ENCODE measurements around the gene CBLB. TPM values are rescaled to one million over a fixed set of nuclear protein-coding genes. Genes with fewer than 3 reads are reported as not detected.

Gene CBLB
- total RNA-seq, 1 donor from 2014 or later = 45.9 TPM

DNA sequence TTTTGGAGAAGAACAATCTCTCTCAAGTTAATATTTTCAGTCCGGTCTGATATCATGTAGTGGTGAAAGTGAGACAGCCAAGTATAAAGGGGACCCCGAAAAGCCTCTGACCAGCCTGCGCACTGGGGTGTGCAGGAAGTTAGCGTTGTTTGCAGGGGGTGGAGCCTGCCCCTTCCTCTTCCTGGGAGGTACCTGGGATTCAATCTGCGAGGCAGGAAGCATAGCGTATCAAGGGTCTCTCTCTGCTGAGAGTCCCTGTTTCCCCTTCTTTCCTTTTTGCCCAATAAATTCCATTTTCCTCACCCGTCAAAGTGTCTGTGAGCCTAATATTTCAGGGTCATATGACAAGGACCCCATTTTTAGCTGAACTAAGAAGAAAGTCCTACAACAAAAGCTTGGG, 44.8 kb upstream of the CBLB start:
- Histone ChIP-seq H3K36me3 (ENCODE audit: insufficient read depth, low read length) (no peaks in the 10 kb centered on the region), H3K9me3 (ENCODE audit: insufficient read depth, low read depth, low read length) (no peaks in the 10 kb centered on the region), H3K4me2 (ENCODE audit: low read length) (no peak overlapping the region), H3K27ac (ENCODE audit: low read depth, low read length) (no peak overlapping the region), H3K79me2 (ENCODE audit: insufficient read depth, low read length) (no peaks in the 10 kb centered on the region), H3K9ac (ENCODE audit: low read length) (no peak overlapping the region), H3K27me3 (ENCODE audit: insufficient read depth, low read length) (no peaks in the 10 kb centered on the region), H3K4me3 (ENCODE audit: insufficient read depth, low read depth, low read length) (no peak overlapping the region), H2AFZ (ENCODE audit: low read depth, low read length) (no peak overlapping the region), H3K4me1 (ENCODE audit: insufficient read depth, low read length) (no peaks in the 10 kb centered on the region), H4K20me1 (ENCODE audit: insufficient read depth, low read length) (no peaks in the 10 kb centered on the region)
- FAIRE-seq (no peak), DNase-seq (ENCODE audit: low read depth) (no peak)
- TF ChIP-seq CTCF (IDR thresholded peaks at IDR 0.05; ENCODE audit: insufficient read depth, low read depth, low read length) (no peak), EZH2 (IDR thresholded peaks at IDR 0.05; ENCODE audit: insufficient read depth, low read length) (no peak)
- Mint-ChIP-seq H3K9me3 (ENCODE audit: unreplicated experiment) (no peaks in the 10 kb centered on the region), H3K4me3 (ENCODE audit: unreplicated experiment) (no peak overlapping the region), H3K4me1 (ENCODE audit: low read depth, unreplicated experiment) (no peaks in the 10 kb centered on the region), H3K27me3 (ENCODE audit: low read depth, unreplicated experiment) (no peaks in the 10 kb centered on the region), H3K36me3 (ENCODE audit: low read depth, unreplicated experiment) (no peaks in the 10 kb centered on the region), H3K27ac (ENCODE audit: unreplicated experiment) (no peak overlapping the region)

DNA sequence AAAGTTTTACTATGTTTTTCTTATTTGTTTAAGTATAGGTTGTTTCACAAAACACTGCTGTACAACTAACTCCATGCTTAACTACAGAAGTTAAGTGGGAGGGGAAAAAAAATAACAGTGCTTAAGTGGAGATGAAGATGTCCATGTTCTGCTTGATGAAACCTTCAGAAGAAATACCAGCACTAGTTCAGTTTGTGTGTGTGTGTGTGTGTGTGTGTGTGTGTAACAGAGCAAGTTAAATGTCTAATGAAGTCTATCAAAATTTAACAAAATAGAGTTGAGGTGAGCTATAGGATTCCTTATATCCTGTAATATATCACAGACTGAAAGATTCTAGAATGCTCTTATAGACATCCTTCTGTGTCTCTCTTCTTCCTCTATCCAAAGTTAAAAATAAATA, 44.1 kb upstream of the CBLB start:
- no peak overlapping the region for H3K4me3 ChIP-seq (ENCODE audit: insufficient read depth, low read depth, low read length)
- no peak overlapping the region for H3K4me2 ChIP-seq (ENCODE audit: low read length)
- no peaks in the 10 kb centered on the region for H3K27me3 ChIP-seq (ENCODE audit: insufficient read depth, low read length)
- FAIRE-seq (no peak), DNase-seq (ENCODE audit: low read depth) (no peak)
- no peaks in the 10 kb centered on the region for H3K79me2 ChIP-seq (ENCODE audit: insufficient read depth, low read length)
- no peak overlapping the region for H2AFZ ChIP-seq (ENCODE audit: low read depth, low read length)
- no peaks in the 10 kb centered on the region for H3K36me3 ChIP-seq (ENCODE audit: insufficient read depth, low read length)
- no peaks in the 10 kb centered on the region for H3K9me3 ChIP-seq (ENCODE audit: insufficient read depth, low read depth, low read length)
- no peak overlapping the region for H3K9ac ChIP-seq (ENCODE audit: low read length)
- no peak overlapping the region for H3K4me3 Mint-ChIP-seq (ENCODE audit: unreplicated experiment)
- no peaks in the 10 kb centered on the region for H4K20me1 ChIP-seq (ENCODE audit: insufficient read depth, low read length)
- no peaks in the 10 kb centered on the region for H3K9me3 Mint-ChIP-seq (ENCODE audit: unreplicated experiment)
- H3K36me3 Mint-ChIP-seq (ENCODE audit: low read depth, unreplicated experiment) = no peaks in the 10 kb centered on the region
- H3K4me1 Mint-ChIP-seq (ENCODE audit: low read depth, unreplicated experiment) = no peaks in the 10 kb centered on the region
- no peak overlapping the region for H3K27ac ChIP-seq (ENCODE audit: low read depth, low read length)
- no peak for TF ChIP-seq CTCF (IDR thresholded peaks at IDR 0.05; ENCODE audit: insufficient read depth, low read depth, low read length)
- no peak for TF ChIP-seq EZH2 (IDR thresholded peaks at IDR 0.05; ENCODE audit: insufficient read depth, low read length)
- no peaks in the 10 kb centered on the region for H3K27me3 Mint-ChIP-seq (ENCODE audit: low read depth, unreplicated experiment)
- H3K4me1 ChIP-seq (ENCODE audit: insufficient read depth, low read length) = no peaks in the 10 kb centered on the region
- H3K27ac Mint-ChIP-seq (ENCODE audit: unreplicated experiment) = no peak overlapping the region

DNA sequence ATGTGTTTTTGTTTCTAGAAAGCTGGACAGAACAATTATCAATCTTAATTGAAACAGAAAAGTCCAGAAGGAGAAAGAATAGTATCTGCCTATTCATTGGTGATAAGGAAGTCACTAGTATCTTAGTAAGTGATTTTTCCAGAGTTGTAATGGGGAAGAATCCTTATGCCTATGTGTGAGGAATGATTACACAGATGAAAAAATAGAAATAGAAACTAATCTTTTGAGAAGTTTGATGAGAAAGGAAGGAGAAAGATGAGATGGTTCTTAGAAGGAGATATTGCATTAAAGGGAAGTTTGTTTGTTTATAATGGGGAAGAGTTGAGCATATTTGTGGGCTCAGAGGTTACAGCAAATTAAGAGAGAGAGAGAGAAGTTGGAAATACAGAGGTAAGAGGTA, 42.7 kb upstream of the CBLB start:
- Mint-ChIP-seq H3K27me3 (ENCODE audit: low read depth, unreplicated experiment) (no peaks in the 10 kb centered on the region), H3K4me3 (ENCODE audit: unreplicated experiment) (no peak overlapping the region), H3K9me3 (ENCODE audit: unreplicated experiment) (no peaks in the 10 kb centered on the region), H3K27ac (ENCODE audit: unreplicated experiment) (no peak overlapping the region), H3K36me3 (ENCODE audit: low read depth, unreplicated experiment) (no peaks in the 10 kb centered on the region), H3K4me1 (ENCODE audit: low read depth, unreplicated experiment) (peaks cover 3% of the 10 kb centered on the region)
- H3K9me3 ChIP-seq (ENCODE audit: insufficient read depth, low read depth, low read length) = no peaks in the 10 kb centered on the region
- H3K9ac ChIP-seq (ENCODE audit: low read length) = no peak overlapping the region
- H4K20me1 ChIP-seq (ENCODE audit: insufficient read depth, low read length) = no peaks in the 10 kb centered on the region
- no peak overlapping the region for H3K4me2 ChIP-seq (ENCODE audit: low read length)
- H3K4me3 ChIP-seq (ENCODE audit: insufficient read depth, low read depth, low read length) = no peak overlapping the region
- no peak for FAIRE-seq
- H3K36me3 ChIP-seq (ENCODE audit: insufficient read depth, low read length) = no peaks in the 10 kb centered on the region
- H3K27ac ChIP-seq (ENCODE audit: low read depth, low read length) = no peak overlapping the region
- no peaks in the 10 kb centered on the region for H3K79me2 ChIP-seq (ENCODE audit: insufficient read depth, low read length)
- no peak for DNase-seq (ENCODE audit: low read depth)
- H3K27me3 ChIP-seq (ENCODE audit: insufficient read depth, low read length) = no peaks in the 10 kb centered on the region
- no peaks in the 10 kb centered on the region for H3K4me1 ChIP-seq (ENCODE audit: insufficient read depth, low read length)
- TF ChIP-seq EZH2 (IDR thresholded peaks at IDR 0.05; ENCODE audit: insufficient read depth, low read length) (no peak), CTCF (IDR thresholded peaks at IDR 0.05; ENCODE audit: insufficient read depth, low read depth, low read length) (no peak)
- H2AFZ ChIP-seq (ENCODE audit: low read depth, low read length) = no peak overlapping the region

Data from astrocyte (in vitro differentiated cells and primary cell).